ENCODE results near the gene KLK11. TPM values are rescaled to one million over a fixed set of nuclear protein-coding genes. Genes with fewer than 3 reads are reported as not detected.

The KLK11 gene
- total RNA-seq: under 1 TPM in 1 of 2 donors, not detected in 1; 0.25 TPM
- under 1 TPM in 1 of 2 donors, not detected in 1; 0.07 TPM for polyA plus RNA-seq

GRCh38 chr19:51026554-51026831 lies at the start of gene KLK11:
Gene KLK11 (minus strand): TSS chr19:51026616. CDS start chr19:51025631, 985 bp downstream.
- H3K27me3 ChIP-seq (ENCODE audit: control insufficient read depth in 4 of 4, insufficient read depth in 4 of 4, low read length in 3 of 4): peaks cover 0 to 8% (median 0%) of the 10 kb centered on the region in 4 donors
- no peak for DNase-seq (ENCODE audit: low spot score)
- H3K27ac ChIP-seq (ENCODE audit: low read depth in 1 of 2, low read length in 2 of 2): no peak within 1 kb of the TSS
- H3K4me3 ChIP-seq (ENCODE audit: low read depth in 1 of 3, low read length in 3 of 3): no peak within 1 kb of the TSS
- 78% methylated on average over 11 of the region's 11 CpGs for WGBS
- no peaks in the 10 kb centered on the region for H3K36me3 ChIP-seq (ENCODE audit: control insufficient read depth in 4 of 4, insufficient read depth in 3 of 4, low read depth in 1 of 4, low read length in 3 of 4)
- no peak within 1 kb of the TSS for H3K9ac ChIP-seq (ENCODE audit: low read depth in 1 of 2, low read length in 2 of 2)
- no peaks in the 10 kb centered on the region for H3K4me1 ChIP-seq (ENCODE audit: control insufficient read depth in 4 of 4, insufficient read depth in 4 of 4, low read length in 3 of 4)
- TF ChIP-seq RXRA (IDR thresholded peaks at IDR 0.05) (no peak), ATF3 (IDR thresholded peaks at IDR 0.05) (no peak), JUND (IDR thresholded peaks at IDR 0.05) (no peak), TAF1 (conservative IDR thresholded peaks at IDR 0.05) (no peak), HNF4A (conservative IDR thresholded peaks at IDR 0.05) (no peak), CTCF (IDR thresholded peaks at IDR 0.05; ENCODE audit: low read depth, low read length, missing input control) (no peak), REST (IDR thresholded peaks at IDR 0.05) (no peak), YY1 (IDR thresholded peaks at IDR 0.05) (no peak), FOXA2 (IDR thresholded peaks at IDR 0.05) (no peak), HNF4G (IDR thresholded peaks at IDR 0.05) (no peak), RAD21 (IDR thresholded peaks at IDR 0.05) (no peak)
- peaks cover 0 to 3% (median 0%) of the 10 kb centered on the region in 4 donors for H3K9me3 ChIP-seq (ENCODE audit: control insufficient read depth in 4 of 4, low read length in 3 of 4)

- no peaks in the 10 kb centered on the region for H3K27me3 ChIP-seq (ENCODE audit: control insufficient read depth in 4 of 4, insufficient read depth in 4 of 4, low read length in 3 of 4)
- no peak overlapping the region for H3K27ac ChIP-seq (ENCODE audit: low read depth in 1 of 2, low read length in 2 of 2)
- no peak for DNase-seq (ENCODE audit: low spot score)
- H3K9ac ChIP-seq (ENCODE audit: low read depth in 1 of 2, low read length in 2 of 2): no peak overlapping the region
- H3K4me1 ChIP-seq (ENCODE audit: control insufficient read depth in 4 of 4, insufficient read depth in 4 of 4, low read length in 3 of 4): no peaks in the 10 kb centered on the region
- TF ChIP-seq NR2F2 (IDR thresholded peaks at IDR 0.05): no peak
- TF ChIP-seq CTCF (IDR thresholded peaks at IDR 0.05; ENCODE audit: low read depth, low read length, missing input control): no peak
- no peak for TF ChIP-seq FOXA2 (IDR thresholded peaks at IDR 0.05)
- no peak for TF ChIP-seq RAD21 (IDR thresholded peaks at IDR 0.05)
- no peak for TF ChIP-seq MAX (IDR thresholded peaks at IDR 0.05)
- no peak for TF ChIP-seq RXRA (IDR thresholded peaks at IDR 0.05)
- no peak for TF ChIP-seq SP1 (IDR thresholded peaks at IDR 0.05)
- no peak for TF ChIP-seq ATF3 (IDR thresholded peaks at IDR 0.05)
- no peak for TF ChIP-seq TAF1 (conservative IDR thresholded peaks at IDR 0.05)
- no peak for TF ChIP-seq EGR1 (IDR thresholded peaks at IDR 0.05; ENCODE audit: low read depth in 2 of 2)
- TF ChIP-seq HNF4A (conservative IDR thresholded peaks at IDR 0.05): no peak
- no peak for TF ChIP-seq JUND (IDR thresholded peaks at IDR 0.05)
- no peak for TF ChIP-seq GABPA (IDR thresholded peaks at IDR 0.05 in 1 of 2, conservative IDR thresholded peaks at IDR 0.05 in 1 of 2)
- 75% methylated on average over 5 of the region's 5 CpGs for WGBS
- peaks cover 0 to 10% (median 3%) of the 10 kb centered on the region in 4 donors for H3K9me3 ChIP-seq (ENCODE audit: control insufficient read depth in 4 of 4, low read length in 3 of 4)
- H3K36me3 ChIP-seq (ENCODE audit: control insufficient read depth in 4 of 4, insufficient read depth in 3 of 4, low read depth in 1 of 4, low read length in 3 of 4): no peaks in the 10 kb centered on the region
- no peak overlapping the region for H3K4me3 ChIP-seq (ENCODE audit: low read depth in 1 of 3, low read length in 3 of 3)
Measured at GRCh38 chr19:51075998-51076397, 49.6 kb upstream of the KLK11 start.

Measured in liver (tissue), 9 donors.